ENCODE data around the gene CLBA1.
"Not testable (repeated sequence)": the region's sequence is repeated elsewhere in the genome, so short reads cannot be mapped to it uniquely, and the experiment has no call there.

The CLBA1 gene

DNA sequence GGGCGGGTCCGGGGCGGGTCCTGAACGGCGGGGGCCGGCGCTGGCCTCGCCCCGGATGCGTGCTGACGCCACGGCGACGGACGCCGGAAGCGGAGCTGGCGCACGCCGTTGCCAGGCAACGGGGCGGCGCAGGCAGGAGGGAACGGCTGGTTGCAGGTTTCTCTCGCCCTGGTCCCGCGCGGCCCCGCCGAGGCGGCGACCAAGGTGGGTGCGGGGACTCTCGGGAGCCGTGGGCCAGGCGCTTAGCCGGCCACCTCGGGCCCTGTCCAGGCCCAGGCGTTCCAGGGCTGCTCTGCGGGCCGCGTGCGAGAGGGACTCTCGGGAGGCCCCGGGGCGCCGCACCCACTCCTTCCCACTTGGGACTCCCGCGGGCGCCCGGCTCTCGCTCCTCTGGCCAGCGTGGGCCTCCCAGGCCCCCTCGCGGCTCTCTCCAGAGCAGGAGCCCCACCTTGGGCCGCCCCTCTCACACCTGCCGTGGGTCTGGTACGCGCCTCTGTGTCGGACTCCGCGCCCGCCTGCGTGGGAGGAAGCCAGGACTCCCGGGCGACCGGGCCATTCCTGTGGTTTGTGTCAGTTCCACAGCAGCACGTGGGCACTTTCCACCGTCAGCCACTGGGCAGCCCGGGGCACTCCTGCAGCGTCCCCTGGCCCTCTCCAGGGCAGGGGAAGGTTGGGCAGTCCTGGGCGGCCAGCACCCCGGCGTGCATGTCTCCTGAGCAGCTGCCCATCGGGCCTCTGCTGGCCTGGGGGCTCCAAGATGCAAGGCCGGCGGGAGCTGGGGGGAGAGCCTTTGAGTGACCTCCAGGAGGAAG, at the start of gene CLBA1:
CLBA1 (plus strand) TSS at position 114 of the 812 bp plus-strand sequence; CDS start at position 758, 644 bp downstream.
- peak; percentile 73 to 85 (median 77) for DNase-seq (ENCODE audit: low read depth in 3 of 3)

GRCh38 chr14:104935955-104936354, 49.6 kb upstream of the CLBA1 start:
- no peak for DNase-seq (ENCODE audit: low read depth in 3 of 3)

DNA sequence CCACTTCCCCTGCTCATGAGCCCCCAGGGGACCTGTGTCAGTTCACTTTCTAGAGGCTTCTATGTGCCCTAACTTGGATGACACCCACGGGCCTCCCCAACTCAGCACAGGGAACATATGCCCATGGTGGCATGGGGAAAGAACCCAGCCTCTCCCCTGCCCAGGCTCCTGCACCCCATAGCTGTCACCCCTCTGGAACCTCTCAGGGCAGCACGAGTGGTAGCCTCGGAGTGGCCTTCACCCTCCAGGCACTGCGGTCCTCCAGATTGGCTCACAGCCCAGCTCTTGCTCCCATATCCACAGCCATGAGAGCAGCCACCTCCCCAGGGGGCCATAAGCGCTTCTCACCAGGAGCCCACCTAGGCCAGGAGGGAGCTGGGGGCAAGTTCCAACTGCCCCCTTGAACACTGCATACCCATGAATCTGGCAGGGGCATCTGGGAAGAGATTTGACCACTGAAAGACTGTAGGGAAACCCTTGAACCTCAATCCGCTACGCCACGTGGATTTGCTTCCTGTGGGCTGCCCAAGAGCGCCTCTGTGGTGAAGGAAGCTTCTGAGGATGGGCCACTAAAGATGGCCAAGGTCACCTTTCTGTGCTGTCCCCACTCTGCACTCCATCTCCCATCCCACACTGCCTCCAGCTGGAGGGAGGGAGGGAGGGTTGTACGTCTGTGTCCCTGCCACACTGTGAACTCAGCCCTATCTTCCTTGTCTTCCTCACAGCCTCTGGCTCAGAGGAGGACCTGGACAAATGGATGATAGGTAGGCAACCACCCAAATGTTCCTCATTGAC, 49.0 kb upstream of the CLBA1 start:
- no peak for DNase-seq (ENCODE audit: low read depth in 3 of 3)

- no peak for DNase-seq (ENCODE audit: low read depth in 3 of 3)
Measured at GRCh38 chr14:104937161-104937560, 48.4 kb upstream of the CLBA1 start.

- DNase-seq (ENCODE audit: low read depth in 3 of 3), result no peak
Measured at GRCh38 chr14:104937694-104938365, 47.8 kb upstream of the CLBA1 start.

DNA sequence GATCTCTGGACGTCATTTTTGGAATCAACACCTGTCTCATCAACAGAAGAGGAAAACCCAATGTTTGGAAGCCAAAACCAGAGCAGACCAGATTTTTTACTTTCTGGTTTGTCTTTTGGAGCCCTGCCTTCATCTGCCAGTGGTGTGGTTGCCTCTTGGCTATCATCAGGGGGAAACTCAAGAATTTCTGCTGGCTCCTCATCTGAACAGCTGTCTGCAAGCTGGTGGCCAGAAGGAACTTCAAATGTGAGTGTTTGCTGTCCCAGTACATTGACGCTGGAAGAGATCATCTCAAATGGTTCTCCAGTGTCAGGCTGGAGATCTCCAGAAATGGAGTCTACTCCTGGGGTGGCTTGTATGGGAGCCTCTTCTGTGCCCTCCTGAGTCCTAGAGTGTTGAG, 47.2 kb upstream of the CLBA1 start:
- DNase-seq (ENCODE audit: low read depth in 3 of 3), result no peak

GRCh38 chr14:104938960-104939359, 46.6 kb upstream of the CLBA1 start:
- DNase-seq (ENCODE audit: low read depth in 3 of 3), result no peak

DNA sequence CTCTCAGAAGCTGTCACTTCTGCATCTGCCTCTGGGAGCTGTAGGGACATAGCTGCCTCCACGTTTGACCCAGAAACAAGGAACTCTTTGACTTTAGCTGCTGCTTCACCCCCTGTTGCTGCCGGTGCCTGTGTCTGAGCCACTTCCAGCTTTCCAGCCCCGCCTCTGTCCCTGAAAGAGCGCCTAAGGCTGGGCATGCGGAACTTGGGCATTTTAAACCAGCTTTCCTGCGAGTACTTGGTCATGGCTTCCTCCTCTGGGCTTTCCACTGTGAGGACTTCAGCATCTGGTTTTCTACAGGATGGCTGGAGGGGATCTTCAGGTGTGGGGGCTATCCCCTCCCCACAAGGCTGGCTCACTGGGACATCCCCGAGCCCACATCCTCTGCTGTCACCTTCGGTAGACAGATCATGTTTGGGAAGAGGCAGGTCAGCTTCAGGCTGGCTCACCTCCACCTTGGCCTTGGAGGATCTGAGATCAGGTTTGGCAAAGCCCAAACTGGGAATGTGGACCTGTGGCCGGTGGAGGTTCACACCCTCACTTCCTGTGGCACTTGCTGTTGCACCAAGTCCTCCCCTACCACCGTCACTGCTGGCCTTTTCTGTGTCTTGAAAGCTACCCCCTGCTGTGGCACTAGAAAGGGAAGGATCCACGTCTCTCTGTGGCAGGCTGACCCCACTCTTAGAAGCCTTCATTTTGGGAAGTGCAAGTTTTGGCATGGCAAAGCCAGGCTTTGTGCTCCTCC, 45.8 kb upstream of the CLBA1 start:
- no peak for DNase-seq (ENCODE audit: low read depth in 3 of 3)

DNA sequence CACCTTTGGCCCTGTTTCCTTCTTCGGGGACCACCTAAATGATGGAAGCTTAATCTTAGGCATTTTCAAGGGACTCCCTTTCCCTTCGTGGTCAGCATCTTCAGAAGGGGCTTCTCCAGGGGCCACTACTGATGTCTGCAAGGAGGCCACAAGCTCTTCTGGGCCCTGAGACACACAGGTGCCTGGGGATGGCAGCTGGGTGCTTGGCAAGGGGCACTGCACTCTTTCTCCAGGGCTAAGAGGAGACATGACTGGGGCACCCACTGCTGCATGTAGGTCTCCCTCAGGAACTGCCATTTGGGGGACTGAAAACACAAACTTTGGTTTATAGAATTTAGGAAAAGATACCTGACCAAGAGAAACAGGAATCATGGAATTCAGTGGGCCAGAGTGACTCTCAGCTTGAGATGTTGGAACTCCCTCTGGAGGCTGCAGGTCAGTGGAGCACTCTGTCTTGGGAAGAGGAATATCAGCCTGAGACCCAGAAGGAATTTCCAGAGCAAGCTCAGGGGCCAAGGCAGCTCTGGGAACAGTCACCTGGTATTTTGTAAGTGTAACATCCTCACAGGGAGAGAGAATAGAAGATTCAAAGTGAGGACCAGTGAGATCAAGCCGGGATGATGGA, 45.0 kb upstream of the CLBA1 start:
- DNase-seq (ENCODE audit: low read depth in 3 of 3), result no peak

GRCh38 chr14:104941508-104942365, 43.9 kb upstream of the CLBA1 start:
- no peak for DNase-seq (ENCODE audit: low read depth in 3 of 3)

GRCh38 chr14:104942586-104942985, 43.0 kb upstream of the CLBA1 start:
- no peak for DNase-seq (ENCODE audit: low read depth in 3 of 3)

GRCh38 chr14:104943216-104944015, 42.2 kb upstream of the CLBA1 start:
- DNase-seq (ENCODE audit: low read depth in 3 of 3), result not testable (repeated sequence)

- not testable (repeated sequence) for DNase-seq (ENCODE audit: low read depth in 3 of 3)
Measured at GRCh38 chr14:104944016-104944308, 41.6 kb upstream of the CLBA1 start.

- DNase-seq (ENCODE audit: low read depth in 3 of 3), result not testable (repeated sequence)
Measured at GRCh38 chr14:104944436-104945205, 41.0 kb upstream of the CLBA1 start.

DNA sequence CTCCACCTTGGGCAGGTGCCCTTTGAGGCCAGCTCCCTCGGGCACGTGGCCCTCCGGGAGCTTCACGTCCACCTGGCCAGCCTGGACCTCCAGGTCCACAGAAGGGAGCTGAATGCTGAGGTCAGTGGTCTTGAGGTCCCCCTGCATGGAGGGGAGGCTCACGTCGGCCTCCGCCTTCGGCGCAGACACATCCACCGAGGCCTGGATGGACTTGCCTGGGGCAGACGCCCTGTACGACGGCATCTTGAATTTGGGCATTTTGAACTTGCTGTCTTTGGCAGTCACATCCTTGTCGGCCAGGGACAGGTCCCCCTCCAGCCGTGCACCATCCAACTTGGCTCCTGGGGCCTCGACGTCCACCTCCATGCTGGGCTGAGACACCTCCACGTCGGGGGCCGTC, 40.3 kb upstream of the CLBA1 start:
- DNase-seq (ENCODE audit: low read depth in 3 of 3), result not testable (repeated sequence)

- not testable (repeated sequence) for DNase-seq (ENCODE audit: low read depth in 3 of 3)
Measured at GRCh38 chr14:104945986-104946965, 39.3 kb upstream of the CLBA1 start.

DNA sequence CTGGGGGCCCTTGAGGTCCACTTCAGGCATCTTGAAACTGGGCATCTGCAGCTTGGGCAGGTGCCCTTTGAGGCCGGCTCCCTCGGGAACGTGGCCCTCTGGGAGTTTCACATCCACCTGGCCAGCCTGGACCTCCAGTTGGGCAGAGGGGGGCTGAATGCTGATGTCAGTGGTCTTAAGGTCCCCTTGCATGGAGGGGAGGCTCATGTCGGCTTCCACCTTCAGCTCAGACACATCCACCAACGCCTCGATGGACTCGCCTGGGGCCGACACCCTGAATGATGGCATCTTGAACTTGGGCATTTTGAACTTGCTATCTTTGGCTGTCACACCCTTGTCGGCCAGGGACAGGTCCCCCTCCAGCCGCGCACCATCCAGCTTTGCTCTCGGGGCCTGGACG, 38.4 kb upstream of the CLBA1 start:
- not testable (repeated sequence) for DNase-seq (ENCODE audit: low read depth in 3 of 3)

Measured in stimulated activated CD4-positive, alpha-beta T cell treated with anti-CD3 and anti-CD28 coated beads, TNF-alpha, amount 100 ng/mL, for 48 hours (primary cell).